HTERT RPE-1 (cell line): ENCODE measurements around the gene TTLL10.
"Not testable (repeated sequence)": the region's sequence is repeated elsewhere in the genome, so short reads cannot be mapped to it uniquely, and the experiment has no call there.

Experiments
- in situ Hi-C: fragments of 300-500 bp; cut with MboI; formaldehyde crosslinking; loops from 4 replicates; pipeline ENCODE4 v1.14.3; 2020; ENCODE audit warnings: low sequenced_read_pairs

Gene TTLL10

GRCh38 chr1:1170215-1171091, 3.2 kb upstream of the TTLL10 start:
- in situ Hi-C loops: no loop called here

GRCh38 chr1:1171161-1171545, 2.5 kb upstream of the TTLL10 start:
- in situ Hi-C loops: no loop called here

- in situ Hi-C loops: no loop called here
Observed at GRCh38 chr1:1171546-1172340, 1.9 kb upstream of the TTLL10 start.

GRCh38 chr1:1173061-1173792, 453 bp upstream of the TTLL10 start:
- in situ Hi-C loops: no loop called here

- in situ Hi-C loops: no loop called here
Observed at GRCh38 chr1:1175221-1176062, 1.8 kb downstream of the TTLL10 start.

- in situ Hi-C loops: not testable (repeated sequence)
Observed at GRCh38 chr1:1176063-1176761, 2.5 kb downstream of the TTLL10 start.

- in situ Hi-C loops: no loop called here
Observed at GRCh38 chr1:1176931-1177330, 3.3 kb downstream of the TTLL10 start.

- in situ Hi-C loops: no loop called here
Observed at GRCh38 chr1:1177452-1178206, 3.9 kb downstream of the TTLL10 start.

GRCh38 chr1:1178794-1179331, 5.2 kb downstream of the TTLL10 start:
- in situ Hi-C loops: no loop called here

- in situ Hi-C loops: no loop called here
Observed at GRCh38 chr1:1179346-1179982, 5.8 kb downstream of the TTLL10 start.

- in situ Hi-C loops: no loop called here
Observed at GRCh38 chr1:1179983-1180861, 6.5 kb downstream of the TTLL10 start.

- in situ Hi-C loops: no loop called here
Observed at GRCh38 chr1:1181129-1181937, 7.7 kb downstream of the TTLL10 start.

- in situ Hi-C loops: no loop called here
Observed at GRCh38 chr1:1181938-1182410, 8.3 kb downstream of the TTLL10 start.

GRCh38 chr1:1182491-1183220, 9.0 kb downstream of the TTLL10 start:
- in situ Hi-C loops: no loop called here

- in situ Hi-C loops: no loop called here
Observed at GRCh38 chr1:1183221-1183747, 9.6 kb downstream of the TTLL10 start.
